ENCODE results near the gene SMOC2. TPM values are rescaled to one million over a fixed set of nuclear protein-coding genes. Genes with fewer than 3 reads are reported as not detected.

Gene SMOC2
- total RNA-seq, 2 donors from 2014 or later, result 25.6 to 29.6 TPM

- Histone ChIP-seq H3K4me3 (no peak overlapping the region), H3K36me3 (no peaks in the 10 kb centered on the region), H3K9ac (ENCODE audit: low read depth in 2 of 2, low read length in 2 of 2) (no peak overlapping the region), H3K4me1 (no peaks in the 10 kb centered on the region), H3K27me3 (no peaks in the 10 kb centered on the region), H3K27ac (no peak overlapping the region), H3K9me3 (no peaks in the 10 kb centered on the region)
- intact Hi-C loops (cut with DNase I), result no loop called here
- DNase-seq, result no peak
- TF ChIP-seq CTCF (IDR thresholded peaks at IDR 0.05), result no peak
Measured at GRCh38 chr6:168655462-168656152, 214.6 kb downstream of the SMOC2 start.

GRCh38 chr6:168658059-168658458 is 217.1 kb downstream of the SMOC2 start:
- Histone ChIP-seq H3K4me1 (no peaks in the 10 kb centered on the region), H3K4me3 (no peak overlapping the region), H3K9me3 (no peaks in the 10 kb centered on the region), H3K9ac (ENCODE audit: low read depth in 2 of 2, low read length in 2 of 2) (no peak overlapping the region), H3K27ac (no peak overlapping the region), H3K27me3 (no peaks in the 10 kb centered on the region), H3K36me3 (no peaks in the 10 kb centered on the region)
- DNase-seq, result no peak
- no peak for TF ChIP-seq CTCF (IDR thresholded peaks at IDR 0.05)
- intact Hi-C loops (cut with DNase I), result no loop called here

GRCh38 chr6:168660400-168660945 is 219.5 kb downstream of the SMOC2 start:
- no peak for DNase-seq
- no peaks in the 10 kb centered on the region for H3K9me3 ChIP-seq
- intact Hi-C loops (cut with DNase I), result no loop called here
- H3K9ac ChIP-seq (ENCODE audit: low read depth in 2 of 2, low read length in 2 of 2), result no peak overlapping the region
- H3K27ac ChIP-seq, result no peak overlapping the region
- H3K27me3 ChIP-seq, result no peaks in the 10 kb centered on the region
- H3K4me3 ChIP-seq, result no peak overlapping the region
- no peaks in the 10 kb centered on the region for H3K36me3 ChIP-seq
- H3K4me1 ChIP-seq, result no peaks in the 10 kb centered on the region
- no peak for TF ChIP-seq CTCF (IDR thresholded peaks at IDR 0.05)

DNA sequence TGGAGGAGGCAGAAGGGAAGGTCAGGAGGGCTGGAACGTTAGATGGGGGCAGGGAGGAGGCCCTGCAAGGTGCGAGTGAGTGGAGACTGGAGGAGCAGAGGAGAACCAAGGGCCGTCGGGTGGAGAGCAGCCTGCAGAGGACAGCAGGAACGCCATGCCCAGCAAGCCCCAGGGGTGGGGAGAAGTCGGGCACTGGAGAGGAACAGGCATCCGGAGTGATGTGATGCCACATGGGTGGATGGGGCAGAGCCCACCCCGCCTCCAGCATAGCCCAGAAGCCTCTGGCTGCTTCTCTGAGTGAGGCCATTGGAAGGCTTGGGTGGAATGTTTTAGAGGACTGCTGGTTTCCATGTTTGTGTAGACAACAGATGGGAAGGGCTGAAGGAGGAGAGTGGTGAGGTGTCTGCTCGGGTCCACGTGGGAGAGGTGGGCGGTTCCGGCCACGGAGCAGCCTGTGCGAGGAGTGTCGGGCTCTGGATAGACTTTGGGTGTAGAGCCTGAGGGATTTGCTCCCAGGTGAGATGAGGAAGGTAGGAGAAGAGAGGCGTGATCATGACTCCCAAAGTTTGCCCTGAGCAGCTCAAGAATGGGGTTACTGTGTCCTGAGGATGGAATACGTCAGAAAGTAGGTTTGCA is 221.4 kb downstream of the SMOC2 start:
- Histone ChIP-seq H3K4me1 (no peaks in the 10 kb centered on the region), H3K9me3 (no peaks in the 10 kb centered on the region), H3K27ac (no peak overlapping the region), H3K27me3 (no peaks in the 10 kb centered on the region), H3K4me3 (no peak overlapping the region), H3K36me3 (no peaks in the 10 kb centered on the region), H3K9ac (ENCODE audit: low read depth in 2 of 2, low read length in 2 of 2) (no peak overlapping the region)
- TF ChIP-seq CTCF (IDR thresholded peaks at IDR 0.05), result no peak
- intact Hi-C loops (cut with DNase I), result no loop called here
- no peak for DNase-seq

GRCh38 chr6:168663041-168663440 is 222.1 kb downstream of the SMOC2 start:
- intact Hi-C loops (cut with DNase I), result no loop called here
- no peak for TF ChIP-seq CTCF (IDR thresholded peaks at IDR 0.05)

More at GRCh38 chr6:168663041-168663440, 222.1 kb downstream of the SMOC2 start:
- Histone ChIP-seq H3K36me3 (no peaks in the 10 kb centered on the region), H3K9me3 (no peaks in the 10 kb centered on the region), H3K4me1 (no peaks in the 10 kb centered on the region), H3K9ac (ENCODE audit: low read depth in 2 of 2, low read length in 2 of 2) (no peak overlapping the region), H3K27ac (no peak overlapping the region), H3K4me3 (no peak overlapping the region), H3K27me3 (no peaks in the 10 kb centered on the region)
- DNase-seq, result no peak
